ENCODE results near the gene CDK19.

- TF ChIP-seq POLR2AphosphoS5 (IDR thresholded peaks at IDR 0.05; ENCODE audit: borderline replicate concordance, low read depth, low read length) (no peak), FOXP2 (optimal IDR thresholded peaks at IDR 0.05; ENCODE audit: control extremely low read depth, extremely low read length, insufficient read depth) (no peak)
Observed at GRCh38 chr6:110744991-110745390, 70.3 kb downstream of the CDK19 start.

Measured in SK-N-MC (cell line).